Stimulated activated CD8-positive, alpha-beta memory T cell treated with anti-CD3 and anti-CD28 coated beads, Interleukin-12 subunit alpha, Interleukin-12 subunit beta, amount 100 ng/mL, for 24 hours (primary cell): ENCODE measurements around the gene LRRC45.

Experiments
- DNase-seq: peaks from one replicate; pipeline ENCODE4 v3.0.0-alpha.2; 2020; ENCODE audit errors: extremely low read depth

The LRRC45 gene

GRCh38 chr17:82050761-82051641, 27.9 kb downstream of the LRRC45 start:
- DNase-seq: no peak

GRCh38 chr17:82051776-82052637, 28.9 kb downstream of the LRRC45 start, which contains the start of the genes GPS1 and RFNG:
TSS of gene GPS1 (plus strand) at chr17:82051898. CDS start at chr17:82051932, 34 bp downstream.
TSS of gene RFNG (minus strand) at chr17:82051811. CDS start at chr17:82051766, 45 bp downstream.
- peak; percentile 75 for DNase-seq

- DNase-seq: no peak
These were observed 29.5 kb downstream of the LRRC45 start for GRCh38 chr17:82052638-82053059.

- no peak for DNase-seq
These were observed 30.0 kb downstream of the LRRC45 start for GRCh38 chr17:82053130-82053529.

- DNase-seq: no peak
These were observed 30.6 kb downstream of the LRRC45 start for GRCh38 chr17:82053556-82054263.

GRCh38 chr17:82054351-82055022, 31.4 kb downstream of the LRRC45 start:
- DNase-seq: no peak

GRCh38 chr17:82055023-82055964, 32.2 kb downstream of the LRRC45 start:
- DNase-seq: no peak

GRCh38 chr17:82055965-82056728, 33.0 kb downstream of the LRRC45 start:
- no peak for DNase-seq

- no peak for DNase-seq
These were observed 33.9 kb downstream of the LRRC45 start for GRCh38 chr17:82056729-82057621.

- DNase-seq: no peak
These were observed 35.2 kb downstream of the LRRC45 start for GRCh38 chr17:82058230-82058854.

GRCh38 chr17:82058855-82059249, 35.7 kb downstream of the LRRC45 start:
- no peak for DNase-seq

GRCh38 chr17:82059272-82060000, 36.3 kb downstream of the LRRC45 start:
- DNase-seq: no peak

GRCh38 chr17:82060001-82060380, 36.9 kb downstream of the LRRC45 start:
- DNase-seq: no peak

GRCh38 chr17:82060614-82061013, 37.5 kb downstream of the LRRC45 start:
- no peak for DNase-seq

- DNase-seq: no peak
These were observed 38.2 kb downstream of the LRRC45 start for GRCh38 chr17:82061047-82061925.
